H1 (cell line): Measurements from ENCODE around the gene PDLIM3. TPM values are rescaled to one million over a fixed set of nuclear protein-coding genes. Genes with fewer than 3 reads are reported as not detected.

ENCODE experiments used
- BACH1 ChIP-seq: IDR thresholded peaks from 2 replicates; pipeline ENCODE4 v1.6.1; 2012; ENCODE audit warnings: low read length, improper control_type of control experiment
- CEBPB ChIP-seq: IDR thresholded peaks from 2 replicates; pipeline ENCODE4 v1.6.1; 2012; ENCODE audit warnings: low read depth, low read length
- CREB1 ChIP-seq: IDR thresholded peaks from 2 replicates; pipeline ENCODE4 v1.6.1; 2012; ENCODE audit warnings: inconsistent platforms
- CTBP2 ChIP-seq: IDR thresholded peaks from 2 replicates; pipeline ENCODE4 v1.7.0; 2011; ENCODE audit warnings: borderline replicate concordance, mild to moderate bottlenecking, moderate library complexity, mixed read lengths, low read length; ENCODE audit not compliant: insufficient read depth, insufficient read length
- NANOG ChIP-seq: IDR thresholded peaks from 2 replicates; pipeline ENCODE4 v1.6.1; 2011; ENCODE audit warnings: low read length, low read depth, mild to moderate bottlenecking, inconsistent platforms; ENCODE audit not compliant: insufficient read depth, poor library complexity, severe bottlenecking
- RBBP5 ChIP-seq: IDR thresholded peaks from 2 replicates; pipeline ENCODE4 v1.7.1; 2012; ENCODE audit warnings: low read depth, mild to moderate bottlenecking, inconsistent platforms, low read length, moderate library complexity, borderline replicate concordance
- ZNF274 ChIP-seq: IDR thresholded peaks from 2 replicates; pipeline ENCODE4 v1.7.0; 2012; ENCODE audit warnings: low read length, borderline replicate concordance; ENCODE audit errors: extremely low read depth
- polyA plus RNA-seq, 7 experiments: library from polyadenylated mRNA; depleted of rRNA in 3 of 7; stranded (reverse) in 5 of 7; unstranded in 2 of 7; fragments of >200 nt in 5 of 7; fragments of 200-250 nt in 2 of 7; gene quantifications; 1 replicate in 5 of 7; 2 replicates in 1 of 7; 4 replicates in 1 of 7; pipeline versions ENCODE4 v1.2.1 to v1.2.3, GENCODE V29; 2011 to 2013; ENCODE audit warnings: missing spikeins in 2 of 7, mixed read lengths in 2 of 7
- total RNA-seq: library from RNA; stranded (reverse); fragmentation: NEBNext Ultra II Directional; extraction: Animal tissue kit (Norgen Biotek cat#: 25700); gene quantifications from 2 replicates; pipeline ENCODE4 v1.2.1, GENCODE V29; 2021
- TF ChIP-seq, protein P1 (sequence below), 3 experiments: IDR thresholded peaks; 1 replicate in 2 of 3; 2 replicates in 1 of 3; pipeline versions ENCODE4 v1.5.1 to v1.6.1; 2011; ENCODE audit warnings: low read length in 3 of 3, mild to moderate bottlenecking in 3 of 3, inconsistent platforms in 2 of 3, low read depth in 1 of 3, moderate library complexity in 1 of 3; ENCODE audit not compliant: insufficient read depth in 1 of 3; ENCODE audit errors: control extremely low read depth in 1 of 3
- TF ChIP-seq, protein P2 (sequence below): IDR thresholded peaks from 2 replicates; pipeline ENCODE4 v1.6.1; 2012; ENCODE audit warnings: low read length, inconsistent platforms

PDLIM3 gene
- total and polyA plus RNA-seq, 2 of the 8 experiments (the other 6 are each of a cell fraction or from before 2014, with no cell fraction given): 7.6 to 8.1 TPM

DNA sequence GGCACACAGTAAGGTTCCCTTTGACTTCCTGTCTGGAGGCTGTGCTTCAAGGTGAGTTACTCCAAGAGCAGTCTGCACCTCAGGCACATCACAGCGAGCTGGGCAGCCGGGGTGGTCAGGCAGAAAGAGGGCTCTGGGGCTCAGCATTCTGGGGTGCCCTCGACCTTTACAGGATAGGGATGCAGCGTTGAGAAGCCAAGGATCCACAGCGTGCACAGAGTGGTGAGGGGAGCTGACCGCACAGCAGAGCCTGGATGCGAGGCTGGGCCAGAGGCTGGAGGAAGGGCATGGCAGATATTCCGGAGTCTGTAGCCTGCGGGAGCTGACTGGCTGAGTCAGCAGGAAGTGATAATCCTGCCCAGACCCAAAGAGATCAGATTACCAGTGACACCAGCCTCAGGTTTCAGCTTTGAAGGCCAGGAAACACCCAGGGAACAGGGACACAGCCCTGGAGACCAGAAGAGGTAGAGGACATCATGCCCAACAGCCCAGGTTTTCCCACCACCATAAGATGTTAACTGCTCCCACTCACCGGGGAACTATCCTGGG is 38.4 kb upstream of the PDLIM3 start (continued):
- TF ChIP-seq, protein P1, sequence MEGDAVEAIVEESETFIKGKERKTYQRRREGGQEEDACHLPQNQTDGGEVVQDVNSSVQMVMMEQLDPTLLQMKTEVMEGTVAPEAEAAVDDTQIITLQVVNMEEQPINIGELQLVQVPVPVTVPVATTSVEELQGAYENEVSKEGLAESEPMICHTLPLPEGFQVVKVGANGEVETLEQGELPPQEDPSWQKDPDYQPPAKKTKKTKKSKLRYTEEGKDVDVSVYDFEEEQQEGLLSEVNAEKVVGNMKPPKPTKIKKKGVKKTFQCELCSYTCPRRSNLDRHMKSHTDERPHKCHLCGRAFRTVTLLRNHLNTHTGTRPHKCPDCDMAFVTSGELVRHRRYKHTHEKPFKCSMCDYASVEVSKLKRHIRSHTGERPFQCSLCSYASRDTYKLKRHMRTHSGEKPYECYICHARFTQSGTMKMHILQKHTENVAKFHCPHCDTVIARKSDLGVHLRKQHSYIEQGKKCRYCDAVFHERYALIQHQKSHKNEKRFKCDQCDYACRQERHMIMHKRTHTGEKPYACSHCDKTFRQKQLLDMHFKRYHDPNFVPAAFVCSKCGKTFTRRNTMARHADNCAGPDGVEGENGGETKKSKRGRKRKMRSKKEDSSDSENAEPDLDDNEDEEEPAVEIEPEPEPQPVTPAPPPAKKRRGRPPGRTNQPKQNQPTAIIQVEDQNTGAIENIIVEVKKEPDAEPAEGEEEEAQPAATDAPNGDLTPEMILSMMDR (IDR thresholded peaks at IDR 0.05; ENCODE audit: control extremely low read depth in 1 of 3, insufficient read depth in 1 of 3, low read depth in 1 of 3, low read length in 3 of 3): no peak
- no peak for TF ChIP-seq CEBPB
- no peak for TF ChIP-seq RBBP5
- no peak for TF ChIP-seq NANOG
- TF ChIP-seq BACH1: peak; percentile 63
- TF ChIP-seq, protein P2, sequence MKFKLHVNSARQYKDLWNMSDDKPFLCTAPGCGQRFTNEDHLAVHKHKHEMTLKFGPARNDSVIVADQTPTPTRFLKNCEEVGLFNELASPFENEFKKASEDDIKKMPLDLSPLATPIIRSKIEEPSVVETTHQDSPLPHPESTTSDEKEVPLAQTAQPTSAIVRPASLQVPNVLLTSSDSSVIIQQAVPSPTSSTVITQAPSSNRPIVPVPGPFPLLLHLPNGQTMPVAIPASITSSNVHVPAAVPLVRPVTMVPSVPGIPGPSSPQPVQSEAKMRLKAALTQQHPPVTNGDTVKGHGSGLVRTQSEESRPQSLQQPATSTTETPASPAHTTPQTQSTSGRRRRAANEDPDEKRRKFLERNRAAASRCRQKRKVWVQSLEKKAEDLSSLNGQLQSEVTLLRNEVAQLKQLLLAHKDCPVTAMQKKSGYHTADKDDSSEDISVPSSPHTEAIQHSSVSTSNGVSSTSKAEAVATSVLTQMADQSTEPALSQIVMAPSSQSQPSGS: no peak
- TF ChIP-seq CREB1: 0 out of 2 replicates have a peak, but pooled peaks have one; percentile 16
- TF ChIP-seq CTBP2: no peak
- no peak for TF ChIP-seq ZNF274
